ENCODE measurements around the gene LGMN.

The LGMN gene

GRCh38 chr14:92726135-92726932, 22.1 kb downstream of the LGMN start:
- DNase-seq (ENCODE audit: low spot score), result peak; percentile 15

GRCh38 chr14:92724516-92725340, 23.7 kb downstream of the LGMN start:
- DNase-seq (ENCODE audit: low spot score), result no peak

GRCh38 chr14:92719890-92720323, 28.5 kb downstream of the LGMN start:
- no peak for DNase-seq (ENCODE audit: low spot score)

- DNase-seq (ENCODE audit: low spot score), result no peak
Observed at GRCh38 chr14:92719421-92719820, 29.0 kb downstream of the LGMN start.

GRCh38 chr14:92718664-92719063, 29.8 kb downstream of the LGMN start:
- no peak for DNase-seq (ENCODE audit: low spot score)

- no peak for DNase-seq (ENCODE audit: low spot score)
Observed at GRCh38 chr14:92717571-92718042, 30.8 kb downstream of the LGMN start.

GRCh38 chr14:92716131-92716530, 32.3 kb downstream of the LGMN start:
- DNase-seq (ENCODE audit: low spot score), result no peak

GRCh38 chr14:92714739-92715307, 33.6 kb downstream of the LGMN start:
- peak; percentile 66 for DNase-seq (ENCODE audit: low spot score)

- no peak for DNase-seq (ENCODE audit: low spot score)
Observed at GRCh38 chr14:92712654-92713051, 35.8 kb downstream of the LGMN start.

- no peak for DNase-seq (ENCODE audit: low spot score)
Observed at GRCh38 chr14:92711976-92712653, 36.3 kb downstream of the LGMN start.

GRCh38 chr14:92710001-92710341, 38.5 kb downstream of the LGMN start:
- DNase-seq (ENCODE audit: low spot score), result no peak

GRCh38 chr14:92709340-92710000, 39.0 kb downstream of the LGMN start:
- no peak for DNase-seq (ENCODE audit: low spot score)

GRCh38 chr14:92706386-92706785, 42.0 kb downstream of the LGMN start:
- no peak for DNase-seq (ENCODE audit: low spot score)

- DNase-seq (ENCODE audit: low spot score), result no peak
Observed at GRCh38 chr14:92704821-92705220, 43.6 kb downstream of the LGMN start.

GRCh38 chr14:92704036-92704804, 44.2 kb downstream of the LGMN start:
- DNase-seq (ENCODE audit: low spot score), result no peak

GRCh38 chr14:92703516-92703915, 44.9 kb downstream of the LGMN start:
- no peak for DNase-seq (ENCODE audit: low spot score)

GRCh38 chr14:92702441-92702918, 45.9 kb downstream of the LGMN start:
- no peak for DNase-seq (ENCODE audit: low spot score)

- DNase-seq (ENCODE audit: low spot score), result no peak
Observed at GRCh38 chr14:92701826-92702225, 46.6 kb downstream of the LGMN start.

- no peak for DNase-seq (ENCODE audit: low spot score)
Observed at GRCh38 chr14:92698393-92698792, 50.0 kb downstream of the LGMN start.

GRCh38 chr14:92696366-92696765, 52.1 kb downstream of the LGMN start:
- DNase-seq (ENCODE audit: low spot score), result no peak

GRCh38 chr14:92695562-92695961, 52.9 kb downstream of the LGMN start:
- no peak for DNase-seq (ENCODE audit: low spot score)

Measured in RKO (cell line).